ENCODE results near the gene EPHA4. TPM values are rescaled to one million over a fixed set of nuclear protein-coding genes. Genes with fewer than 3 reads are reported as not detected.

Gene EPHA4
- total RNA-seq, 1 experiment from 2014 or later, result 3.4 TPM

DNA sequence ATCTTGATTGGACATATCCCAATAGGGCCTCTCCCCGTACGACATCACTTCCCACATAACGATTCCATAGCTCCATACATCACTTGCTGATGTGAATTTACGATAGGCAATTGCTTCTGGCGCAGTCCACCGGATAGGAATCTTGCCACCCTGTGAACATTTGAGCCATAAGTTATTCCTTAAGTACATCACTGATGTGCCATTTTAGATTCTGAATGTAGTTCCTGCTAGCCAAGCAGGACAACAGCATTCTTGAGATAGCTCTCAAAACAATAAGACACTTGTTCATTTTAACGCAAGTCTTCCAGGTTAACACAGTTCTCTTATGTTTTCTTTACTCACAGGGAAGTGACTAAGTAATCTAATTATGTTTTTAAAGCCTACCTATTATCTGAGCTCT is 138.0 kb downstream of the EPHA4 start:
- BruUV-seq (replicated peaks), result no TSS peak
- in situ Hi-C loops (cut with HindIII; ENCODE audit: low pct_unique_long_range_greater_than_20kb, low sequenced_read_pairs), result no loop called here
- H3K36me3 ChIP-seq (ENCODE audit: control insufficient read depth, insufficient read depth, low read length), result no peaks in the 10 kb centered on the region
- H3K4me3 ChIP-seq (ENCODE audit: low read depth in 2 of 2, low read length in 2 of 2), result no peak overlapping the region
- ATAC-seq (no peak), DNase-seq (ENCODE audit: low read depth, low spot score) (no peak)
- ChIA-PET POLR2A (no interaction called here), CTCF (no interaction called here)
- TF ChIP-seq SIN3A (IDR thresholded peaks at IDR 0.05; ENCODE audit: borderline replicate concordance, insufficient read depth, low read depth, low read length) (no peak), POLR2AphosphoS5 (IDR thresholded peaks at IDR 0.05; ENCODE audit: low read depth, low read length) (no peak), TCF7L2 (IDR thresholded peaks at IDR 0.05; ENCODE audit: low read depth, low read length) (no peak)
- TF ChIP-seq, protein P1, sequence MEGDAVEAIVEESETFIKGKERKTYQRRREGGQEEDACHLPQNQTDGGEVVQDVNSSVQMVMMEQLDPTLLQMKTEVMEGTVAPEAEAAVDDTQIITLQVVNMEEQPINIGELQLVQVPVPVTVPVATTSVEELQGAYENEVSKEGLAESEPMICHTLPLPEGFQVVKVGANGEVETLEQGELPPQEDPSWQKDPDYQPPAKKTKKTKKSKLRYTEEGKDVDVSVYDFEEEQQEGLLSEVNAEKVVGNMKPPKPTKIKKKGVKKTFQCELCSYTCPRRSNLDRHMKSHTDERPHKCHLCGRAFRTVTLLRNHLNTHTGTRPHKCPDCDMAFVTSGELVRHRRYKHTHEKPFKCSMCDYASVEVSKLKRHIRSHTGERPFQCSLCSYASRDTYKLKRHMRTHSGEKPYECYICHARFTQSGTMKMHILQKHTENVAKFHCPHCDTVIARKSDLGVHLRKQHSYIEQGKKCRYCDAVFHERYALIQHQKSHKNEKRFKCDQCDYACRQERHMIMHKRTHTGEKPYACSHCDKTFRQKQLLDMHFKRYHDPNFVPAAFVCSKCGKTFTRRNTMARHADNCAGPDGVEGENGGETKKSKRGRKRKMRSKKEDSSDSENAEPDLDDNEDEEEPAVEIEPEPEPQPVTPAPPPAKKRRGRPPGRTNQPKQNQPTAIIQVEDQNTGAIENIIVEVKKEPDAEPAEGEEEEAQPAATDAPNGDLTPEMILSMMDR (IDR thresholded peaks at IDR 0.05), result no peak
- TF ChIP-seq, protein P2, sequence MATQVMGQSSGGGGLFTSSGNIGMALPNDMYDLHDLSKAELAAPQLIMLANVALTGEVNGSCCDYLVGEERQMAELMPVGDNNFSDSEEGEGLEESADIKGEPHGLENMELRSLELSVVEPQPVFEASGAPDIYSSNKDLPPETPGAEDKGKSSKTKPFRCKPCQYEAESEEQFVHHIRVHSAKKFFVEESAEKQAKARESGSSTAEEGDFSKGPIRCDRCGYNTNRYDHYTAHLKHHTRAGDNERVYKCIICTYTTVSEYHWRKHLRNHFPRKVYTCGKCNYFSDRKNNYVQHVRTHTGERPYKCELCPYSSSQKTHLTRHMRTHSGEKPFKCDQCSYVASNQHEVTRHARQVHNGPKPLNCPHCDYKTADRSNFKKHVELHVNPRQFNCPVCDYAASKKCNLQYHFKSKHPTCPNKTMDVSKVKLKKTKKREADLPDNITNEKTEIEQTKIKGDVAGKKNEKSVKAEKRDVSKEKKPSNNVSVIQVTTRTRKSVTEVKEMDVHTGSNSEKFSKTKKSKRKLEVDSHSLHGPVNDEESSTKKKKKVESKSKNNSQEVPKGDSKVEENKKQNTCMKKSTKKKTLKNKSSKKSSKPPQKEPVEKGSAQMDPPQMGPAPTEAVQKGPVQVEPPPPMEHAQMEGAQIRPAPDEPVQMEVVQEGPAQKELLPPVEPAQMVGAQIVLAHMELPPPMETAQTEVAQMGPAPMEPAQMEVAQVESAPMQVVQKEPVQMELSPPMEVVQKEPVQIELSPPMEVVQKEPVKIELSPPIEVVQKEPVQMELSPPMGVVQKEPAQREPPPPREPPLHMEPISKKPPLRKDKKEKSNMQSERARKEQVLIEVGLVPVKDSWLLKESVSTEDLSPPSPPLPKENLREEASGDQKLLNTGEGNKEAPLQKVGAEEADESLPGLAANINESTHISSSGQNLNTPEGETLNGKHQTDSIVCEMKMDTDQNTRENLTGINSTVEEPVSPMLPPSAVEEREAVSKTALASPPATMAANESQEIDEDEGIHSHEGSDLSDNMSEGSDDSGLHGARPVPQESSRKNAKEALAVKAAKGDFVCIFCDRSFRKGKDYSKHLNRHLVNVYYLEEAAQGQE (IDR thresholded peaks at IDR 0.05; ENCODE audit: insufficient read depth in 1 of 2, low read depth in 2 of 2, low read length in 1 of 2), result no peak
- intact Hi-C loops (cut with micrococcal nuclease; ENCODE audit: unreplicated experiment), result no loop called here
- H3K27ac ChIP-seq (ENCODE audit: low read length), result no peak overlapping the region
- no peaks in the 10 kb centered on the region for H3K4me1 ChIP-seq (ENCODE audit: control insufficient read depth, insufficient read depth, low read length)
- H3K9me3 ChIP-seq (ENCODE audit: control insufficient read depth, insufficient read depth, low read depth, low read length), result no peaks in the 10 kb centered on the region
- no peaks in the 10 kb centered on the region for H3K27me3 ChIP-seq (ENCODE audit: control insufficient read depth, insufficient read depth, low read length)

- no peak for DNase-seq (ENCODE audit: low read depth, low spot score)
- no peaks in the 10 kb centered on the region for H3K36me3 ChIP-seq (ENCODE audit: control insufficient read depth, insufficient read depth, low read length)
- no peak overlapping the region for H3K27ac ChIP-seq (ENCODE audit: low read length)
- H3K4me3 ChIP-seq (ENCODE audit: low read depth in 2 of 2, low read length in 2 of 2), result no peak overlapping the region
- H3K4me1 ChIP-seq (ENCODE audit: control insufficient read depth, insufficient read depth, low read length), result no peaks in the 10 kb centered on the region
- in situ Hi-C loops (cut with HindIII; ENCODE audit: low pct_unique_long_range_greater_than_20kb, low sequenced_read_pairs), result no loop called here
- TF ChIP-seq, protein P1 (IDR thresholded peaks at IDR 0.05), result no peak
- no peak for TF ChIP-seq SIN3A (IDR thresholded peaks at IDR 0.05; ENCODE audit: borderline replicate concordance, insufficient read depth, low read depth, low read length)
- no peak for TF ChIP-seq TCF7L2 (IDR thresholded peaks at IDR 0.05; ENCODE audit: low read depth, low read length)
- no peak for TF ChIP-seq POLR2AphosphoS5 (IDR thresholded peaks at IDR 0.05; ENCODE audit: low read depth, low read length)
- TF ChIP-seq, protein P2 (IDR thresholded peaks at IDR 0.05; ENCODE audit: insufficient read depth in 1 of 2, low read depth in 2 of 2, low read length in 1 of 2), result no peak
- intact Hi-C loops (cut with micrococcal nuclease; ENCODE audit: unreplicated experiment), result no loop called here
- BruUV-seq (replicated peaks), result no TSS peak
- no peaks in the 10 kb centered on the region for H3K9me3 ChIP-seq (ENCODE audit: control insufficient read depth, insufficient read depth, low read depth, low read length)
- H3K27me3 ChIP-seq (ENCODE audit: control insufficient read depth, insufficient read depth, low read length), result no peaks in the 10 kb centered on the region
- ATAC-seq, result no peak
- CTCF ChIA-PET, result no interaction called here
- POLR2A ChIA-PET, result no interaction called here
Measured at GRCh38 chr2:221431477-221431876, 140.6 kb downstream of the EPHA4 start.

All from Panc1 (cell line).